Adrenal gland (tissue), 12 donors: ENCODE measurements around the gene ARL5C. TPM values are rescaled to one million over a fixed set of nuclear protein-coding genes. Genes with fewer than 3 reads are reported as not detected.

Experiments
- DNase-seq, 7 donors: peaks; one replicate each; pipeline ENCODE4 v3.0.0-alpha.2; 2019 to 2020
- H3K27ac ChIP-seq, 5 donors: fragments of 200-600 bp; sonication (generic) in 4 of 5; 1 replicate in 3 of 5; 2 replicates in 2 of 5; pipeline versions ENCODE4 v1.5.1 to v1.8.0; 2016 to 2020; ENCODE audit warnings: mild to moderate bottlenecking in 1 of 5
- H3K27me3 ChIP-seq: fragments of 200-600 bp; 2 replicates; pipeline ENCODE4 v1.8.0; 2021
- H3K36me3 ChIP-seq, 2 donors: fragments of 200-600 bp; replicated peaks in 1 of 2; 1 replicate in 1 of 2; 2 replicates in 1 of 2; pipeline versions ENCODE4 v1.5.1 to v1.8.0; 2018 to 2022
- H3K4me1 ChIP-seq, 2 donors: fragments of 200-600 bp; replicated peaks in 1 of 2; 1 replicate in 1 of 2; 2 replicates in 1 of 2; pipeline versions ENCODE4 v1.5.1 to v1.8.0; 2018 to 2021
- H3K4me3 ChIP-seq, 4 donors: fragments of 200-600 bp; sonication (generic) in 3 of 4; one replicate each; pipeline ENCODE4 v1.5.1; 2016 to 2018
- H3K9me3 ChIP-seq, 3 donors: fragments of 200-600 bp; sonication (generic) in 1 of 3; replicated peaks in 1 of 3; 1 replicate in 2 of 3; 2 replicates in 1 of 3; pipeline versions ENCODE4 v1.5.1 to v1.8.0; 2016 to 2021
- CTCF ChIP-seq, 6 experiments: fragments of 450-650 bp in 4 of 6; fragments of 200-600 bp in 2 of 6; sonication (generic) in 1 of 6; IDR thresholded peaks; 1 replicate in 5 of 6; 2 replicates in 1 of 6; pipeline versions ENCODE4 v1.5.1 to v1.8.0; 2016 to 2021; ENCODE audit warnings: antibody characterized with exemption in 6 of 6, mild to moderate bottlenecking in 2 of 6, moderate library complexity in 1 of 6
- POLR2A ChIP-seq, 2 donors: fragments of 450-650 bp; IDR thresholded peaks; one replicate each; pipeline ENCODE4 v1.6.1; 2017; ENCODE audit warnings: antibody characterized with exemption in 2 of 2, mild to moderate bottlenecking in 2 of 2, moderate library complexity in 1 of 2
- WGBS, 4 donors: extraction: QIAGEN DNeasy Blood & Tissue Kit in 2 of 4; methylation state at CpG; one replicate each; pipeline versions ENCODE4 v1.1.5 to v1.1.7; 2013 to 2017; 5-methylcytosine and 5-hydroxymethylcytosine counted together
- intact Hi-C, 2 donors: fragments of 100-400 bp; cut with DNase I; formaldehyde crosslinking; loops; one replicate each; pipeline versions ENCODE4 v1.14.1 to v1.15.0; 2022 to 2023
- polyA plus RNA-seq, 3 donors: library from polyadenylated mRNA; stranded (reverse); fragments of 200-250 nt in 2 of 3; fragments of 350-450 nt in 1 of 3; fragmentation: Illumina TruSeq in 1 of 3; extraction: RNeasy Lipid Tissue Mini Kit (QIAGEN cat#74804) in 1 of 3; gene quantifications; one replicate each; pipeline ENCODE4 v1.2.3, GENCODE V29; 2013 to 2014
- total RNA-seq, 9 donors: library from RNA; depleted of rRNA in 4 of 9; stranded (reverse); fragments of >200 nt in 4 of 9; fragments of 120-200 nt in 1 of 9; fragmentation: NEBNext Ultra II Directional in 1 of 9; extraction: Animal tissue kit (Norgen Biotek cat#: 25700) in 1 of 9; gene quantifications; one replicate each; pipeline versions ENCODE4 v1.1.0 to v1.2.4, GENCODE V29; 2013 to 2023
- donor health status: healthy with polysubstance abuse.
- donor health status: Bipolar disorder and iron deficiency.
- donor health status: DM: yes; HTN: yes; CAD: no.
- donor health status: DM: no; HTN: no; CAD: no.
- donor health status: DM: no; HTN: no; CAD: no.
- donor health status: DM: yes; HTN: yes; CAD: no.

ARL5C gene
- total and polyA plus RNA-seq, 12 donors, result not detected

- WGBS, 4 donors, result 92 to 94% (median 93%) methylated on average over 10 to 15 of the region's 15 CpGs
- no peak overlapping the region for H3K27ac ChIP-seq
- H3K27me3 ChIP-seq, result no peaks in the 10 kb centered on the region
- intact Hi-C loops, result no loop called here
- no peak overlapping the region for H3K4me3 ChIP-seq
- H3K4me1 ChIP-seq, result no peaks in the 10 kb centered on the region
- DNase-seq, result no peak
- peaks cover 0 to 42% of the 10 kb centered on the region in 2 donors for H3K36me3 ChIP-seq
- H3K9me3 ChIP-seq, result no peaks in the 10 kb centered on the region
- TF ChIP-seq CTCF (IDR thresholded peaks at IDR 0.05) (no peak), POLR2A (IDR thresholded peaks at IDR 0.05) (no peak)
Observed at GRCh38 chr17:39186481-39187002, 20.6 kb upstream of the ARL5C start.

- WGBS, 4 donors, result 83 to 94% (median 92%) methylated on average over 9 to 10 of the region's 10 CpGs
- H3K4me1 ChIP-seq, result no peaks in the 10 kb centered on the region
- no peak for TF ChIP-seq CTCF (IDR thresholded peaks at IDR 0.05)
- TF ChIP-seq POLR2A (IDR thresholded peaks at IDR 0.05), result no peak
- no peaks in the 10 kb centered on the region for H3K27me3 ChIP-seq
- no peak overlapping the region for H3K27ac ChIP-seq
- intact Hi-C loops, result no loop called here
- no peak overlapping the region for H3K4me3 ChIP-seq
- no peak for DNase-seq
- H3K9me3 ChIP-seq, result no peaks in the 10 kb centered on the region
- H3K36me3 ChIP-seq, result peaks cover 0 to 36% of the 10 kb centered on the region in 2 donors
Observed at GRCh38 chr17:39183720-39184119, 17.8 kb upstream of the ARL5C start.

- DNase-seq, result no peak
- peaks cover 0 to 30% of the 10 kb centered on the region in 2 donors for H3K36me3 ChIP-seq
- no peaks in the 10 kb centered on the region for H3K9me3 ChIP-seq
- TF ChIP-seq CTCF (IDR thresholded peaks at IDR 0.05) (no peak), POLR2A (IDR thresholded peaks at IDR 0.05) (no peak)
- H3K4me1 ChIP-seq, result no peaks in the 10 kb centered on the region
- no peak overlapping the region for H3K27ac ChIP-seq
- H3K27me3 ChIP-seq, result no peaks in the 10 kb centered on the region
- intact Hi-C loops, result no loop called here
- 90 to 98% (median 94%) methylated on average over 5 of the region's 5 CpGs for WGBS, 4 donors
- H3K4me3 ChIP-seq, result no peak overlapping the region
Observed at GRCh38 chr17:39183045-39183444, 17.1 kb upstream of the ARL5C start.

- DNase-seq, result no peak
- H3K4me3 ChIP-seq, result no peak overlapping the region
- H3K27ac ChIP-seq, result no peak overlapping the region
- H3K9me3 ChIP-seq, result no peaks in the 10 kb centered on the region
- no peak for TF ChIP-seq CTCF (IDR thresholded peaks at IDR 0.05)
- TF ChIP-seq POLR2A (IDR thresholded peaks at IDR 0.05), result no peak
- peaks cover 0 to 25% of the 10 kb centered on the region in 2 donors for H3K36me3 ChIP-seq
- no peaks in the 10 kb centered on the region for H3K27me3 ChIP-seq
- intact Hi-C loops, result no loop called here
- WGBS, 4 donors, result 75 to 87% (median 85%) methylated on average over 5 of the region's 5 CpGs
- no peaks in the 10 kb centered on the region for H3K4me1 ChIP-seq
Observed at GRCh38 chr17:39181303-39181702, 15.3 kb upstream of the ARL5C start.
